AG04450 (cell line): ENCODE results near the gene TAC3. TPM values are rescaled to one million over a fixed set of nuclear protein-coding genes. Genes with fewer than 3 reads are reported as not detected.
"Not testable (repeated sequence)": the region's sequence is repeated elsewhere in the genome, so short reads cannot be mapped to it uniquely, and the experiment has no call there.

Experiments used
- CTCF ChIA-PET: fragments of 300-600, 350-600 bp; formaldehyde crosslinking; extraction: SDS; loops from one replicate; lab custom pipeline; 2022; ENCODE audit warnings: antibody characterized with exemption, inconsistent platforms; lab: Charles Lee
- POLR2A ChIA-PET: fragments of 350-600 bp; formaldehyde crosslinking; extraction: SDS; loops from one replicate; lab custom pipeline; 2021; ENCODE audit warnings: antibody characterized with exemption, inconsistent platforms; lab: Yijun Ruan, JAX
- DNase-seq: peaks from one replicate; pipeline ENCODE4 v3.0.0-alpha.2; 2011; ENCODE audit warnings: low read depth, low spot score
- H3K27ac ChIP-seq: one replicate; pipeline ENCODE4 v1.5.1; 2012; ENCODE audit warnings: low read depth, low read length, control low read depth
- H3K27me3 ChIP-seq: one replicate; pipeline ENCODE4 v1.6.0; 2012; ENCODE audit warnings: low read length; ENCODE audit not compliant: control insufficient read depth, insufficient read depth
- H3K4me3 ChIP-seq: 2 replicates; pipeline ENCODE4 v1.5.1; 2011; ENCODE audit warnings: mild to moderate bottlenecking, low read depth, low read length, control low read depth
- H3K9me3 ChIP-seq: 2 replicates; pipeline ENCODE4 v1.5.1; 2012; ENCODE audit warnings: low read length; ENCODE audit not compliant: control insufficient read depth, insufficient read depth
- polyA plus RNA-seq: library from polyadenylated mRNA; depleted of rRNA; stranded (reverse); fragments of >200 nt; gene quantifications from 2 replicates; pipeline ENCODE4 v1.2.3, GENCODE V29; 2011; rRNA removed

The TAC3 gene
- polyA plus RNA-seq, 1 experiment: 8.0 TPM

- CTCF ChIA-PET, H3K27me3 ChIP-seq, H3K27ac ChIP-seq: not testable (repeated sequence)
Measured at GRCh38 chr12:56965124-56965523, 51.2 kb downstream of the TAC3 start.

GRCh38 chr12:56963557-56963956 is 52.8 kb downstream of the TAC3 start:
- H3K27me3 ChIP-seq, POLR2A ChIA-PET, CTCF ChIA-PET, DNase-seq, H3K9me3 ChIP-seq, H3K27ac ChIP-seq, H3K4me3 ChIP-seq: not testable (repeated sequence)

More at GRCh38 chr12:56965124-56965523, 51.2 kb downstream of the TAC3 start:
- POLR2A ChIA-PET, H3K9me3 ChIP-seq, H3K4me3 ChIP-seq, DNase-seq: not testable (repeated sequence)

- H3K4me3 ChIP-seq, DNase-seq, H3K27me3 ChIP-seq, CTCF ChIA-PET, H3K9me3 ChIP-seq, H3K27ac ChIP-seq, POLR2A ChIA-PET: not testable (repeated sequence)
Measured at GRCh38 chr12:56962247-56962646, 54.1 kb downstream of the TAC3 start.

Other genes starting within 250 kb of the TAC3 start
- gene SDR9C7, start 82.1 kb downstream of the TAC3 start, polyA plus RNA-seq: not detected in 2 replicates
- gene RDH16, start 58.9 kb downstream of the TAC3 start, polyA plus RNA-seq: 0.06 TPM in 1 of 2 replicates, not detected in the other
- 5.8 and 6.4 TPM in 2 replicates for gene ZBTB39, start 10.0 kb downstream of the TAC3 start, polyA plus RNA-seq
- not detected in 2 replicates for gene MYO1A, start 33.6 kb upstream of the TAC3 start, polyA plus RNA-seq
- gene NEMP1, start 62.3 kb upstream of the TAC3 start, polyA plus RNA-seq: 8.3 and 11.9 TPM in 2 replicates
- gene NAB2, start 72.6 kb upstream of the TAC3 start, polyA plus RNA-seq: 46.4 and 60.9 TPM in 2 replicates
- gene STAT6, start 94.8 kb upstream of the TAC3 start, polyA plus RNA-seq: 79.5 and 94.2 TPM in 2 replicates
- gene LRP1, start 112.0 kb upstream of the TAC3 start, polyA plus RNA-seq: 49.9 and 95.0 TPM in 2 replicates
- gene LRP1-AS, start 131.1 kb upstream of the TAC3 start, polyA plus RNA-seq: not detected in 2 replicates
- 0.79 and 1.0 TPM in 2 replicates for gene NXPH4, start 200.3 kb upstream of the TAC3 start, polyA plus RNA-seq
- gene SHMT2, start 213.2 kb upstream of the TAC3 start, polyA plus RNA-seq: 266 and 314 TPM in 2 replicates
- gene STAC3, start 234.7 kb upstream of the TAC3 start, polyA plus RNA-seq: 0.25 and 0.65 TPM in 2 replicates